BJ (cell line): ENCODE results near the gene LIPA. TPM values are rescaled to one million over a fixed set of nuclear protein-coding genes. Genes with fewer than 3 reads are reported as not detected.
"Not testable (repeated sequence)": the region's sequence is repeated elsewhere in the genome, so short reads cannot be mapped to it uniquely, and the experiment has no call there.

ENCODE experiments used
- CTCF ChIA-PET: fragments of 350-600 bp; formaldehyde crosslinking; extraction: SDS; loops from one replicate; lab custom pipeline; 2021; ENCODE audit warnings: antibody characterized with exemption, inconsistent platforms; lab: Yijun Ruan, JAX
- POLR2A ChIA-PET: fragments of 300-600 bp; sonication (Branson Sonifier 250); formaldehyde crosslinking; extraction: SDS; loops from one replicate; lab custom pipeline; 2021; ENCODE audit warnings: antibody characterized with exemption; lab: Charles Lee
- DNase-seq: peaks from one replicate; pipeline ENCODE4 v3.0.0-alpha.2; 2011; ENCODE audit warnings: low read depth
- H3K27me3 ChIP-seq: 2 replicates; pipeline ENCODE4 v1.6.0; 2011; ENCODE audit warnings: low read length; ENCODE audit not compliant: control insufficient read depth, insufficient read depth
- H3K36me3 ChIP-seq: 2 replicates; pipeline ENCODE4 v1.5.1; 2011; ENCODE audit warnings: low read length; ENCODE audit not compliant: control insufficient read depth, insufficient read depth
- H3K4me3 ChIP-seq: 2 replicates; pipeline ENCODE4 v1.5.1; 2011; ENCODE audit warnings: low read depth, mild to moderate bottlenecking, control low read depth, low read length
- polyA plus RNA-seq: library from polyadenylated mRNA; depleted of rRNA; stranded (reverse); fragments of >200 nt; gene quantifications from 2 replicates; pipeline ENCODE4 v1.2.3, GENCODE V29; 2011
- TF ChIP-seq, protein P1 (sequence below): IDR thresholded peaks from 2 replicates; pipeline ENCODE4 v1.5.1; 2011; ENCODE audit warnings: low read depth, mild to moderate bottlenecking, control low read depth, inconsistent platforms, low read length, moderate library complexity; ENCODE audit not compliant: insufficient read depth

LIPA gene
- polyA plus RNA-seq, 1 experiment, result 80.3 TPM

DNA sequence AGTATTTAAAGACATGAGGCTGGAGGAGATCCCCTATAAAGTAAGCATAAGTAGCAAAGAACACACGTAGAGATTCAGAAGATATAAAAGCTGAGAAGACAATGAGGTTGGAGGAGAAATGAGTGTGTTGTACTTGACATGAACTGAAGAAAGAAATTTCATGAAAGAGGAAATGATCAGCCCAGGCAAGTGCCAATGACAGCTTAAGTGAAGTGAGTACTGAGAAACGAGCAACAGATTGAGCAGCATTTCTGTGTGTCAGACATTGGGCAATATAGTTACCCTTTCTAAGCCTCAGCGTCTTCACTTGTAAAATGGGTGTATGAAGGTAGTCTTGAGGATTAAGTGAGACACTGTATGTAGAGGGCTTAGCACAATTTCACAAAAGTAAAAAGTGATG is 4.8 kb upstream of the LIPA start:
- H3K4me3 ChIP-seq, result no peak overlapping the region
- H3K36me3 ChIP-seq, result no peaks in the 10 kb centered on the region
- TF ChIP-seq, protein P1, sequence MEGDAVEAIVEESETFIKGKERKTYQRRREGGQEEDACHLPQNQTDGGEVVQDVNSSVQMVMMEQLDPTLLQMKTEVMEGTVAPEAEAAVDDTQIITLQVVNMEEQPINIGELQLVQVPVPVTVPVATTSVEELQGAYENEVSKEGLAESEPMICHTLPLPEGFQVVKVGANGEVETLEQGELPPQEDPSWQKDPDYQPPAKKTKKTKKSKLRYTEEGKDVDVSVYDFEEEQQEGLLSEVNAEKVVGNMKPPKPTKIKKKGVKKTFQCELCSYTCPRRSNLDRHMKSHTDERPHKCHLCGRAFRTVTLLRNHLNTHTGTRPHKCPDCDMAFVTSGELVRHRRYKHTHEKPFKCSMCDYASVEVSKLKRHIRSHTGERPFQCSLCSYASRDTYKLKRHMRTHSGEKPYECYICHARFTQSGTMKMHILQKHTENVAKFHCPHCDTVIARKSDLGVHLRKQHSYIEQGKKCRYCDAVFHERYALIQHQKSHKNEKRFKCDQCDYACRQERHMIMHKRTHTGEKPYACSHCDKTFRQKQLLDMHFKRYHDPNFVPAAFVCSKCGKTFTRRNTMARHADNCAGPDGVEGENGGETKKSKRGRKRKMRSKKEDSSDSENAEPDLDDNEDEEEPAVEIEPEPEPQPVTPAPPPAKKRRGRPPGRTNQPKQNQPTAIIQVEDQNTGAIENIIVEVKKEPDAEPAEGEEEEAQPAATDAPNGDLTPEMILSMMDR, result no peak
- POLR2A ChIA-PET, result no interaction called here
- CTCF ChIA-PET, result interaction anchor here (1.2 to 1.7 kb wide), 3 partner anchors 25 to 113 kb away, joined by 3 to 8 read pairs (median 3); no protein-coding TSS in a partner anchor
- DNase-seq, result no peak
- no peaks in the 10 kb centered on the region for H3K27me3 ChIP-seq

DNA sequence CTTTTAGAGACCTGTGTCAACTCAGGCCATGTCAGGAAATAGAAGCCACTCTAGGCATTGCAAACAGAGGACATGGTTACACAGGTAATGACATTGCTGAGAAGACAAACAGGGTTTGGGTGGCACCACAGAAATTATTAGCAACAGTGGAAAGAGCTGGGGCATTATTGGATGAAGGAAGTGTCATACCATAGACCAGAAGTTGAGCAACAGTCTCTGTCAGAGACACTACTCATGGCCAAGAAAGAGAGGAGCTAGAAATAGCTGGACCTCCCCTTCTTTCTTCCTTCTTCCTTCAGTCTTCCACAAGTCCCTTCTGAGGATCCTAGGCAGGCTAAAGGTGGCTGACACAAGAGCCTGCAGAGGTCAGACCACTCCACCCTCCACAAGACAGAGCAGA is 4.2 kb upstream of the LIPA start:
- Histone ChIP-seq H3K4me3 (no peak overlapping the region), H3K36me3 (no peaks in the 10 kb centered on the region), H3K27me3 (no peaks in the 10 kb centered on the region)
- ChIA-PET POLR2A (no interaction called here), CTCF (interaction anchor here (1.2 to 1.7 kb wide), 3 partner anchors 25 to 114 kb away, joined by 3 to 8 read pairs (median 3); no protein-coding TSS in a partner anchor)
- no peak for DNase-seq
- TF ChIP-seq, protein P1, result no peak

DNA sequence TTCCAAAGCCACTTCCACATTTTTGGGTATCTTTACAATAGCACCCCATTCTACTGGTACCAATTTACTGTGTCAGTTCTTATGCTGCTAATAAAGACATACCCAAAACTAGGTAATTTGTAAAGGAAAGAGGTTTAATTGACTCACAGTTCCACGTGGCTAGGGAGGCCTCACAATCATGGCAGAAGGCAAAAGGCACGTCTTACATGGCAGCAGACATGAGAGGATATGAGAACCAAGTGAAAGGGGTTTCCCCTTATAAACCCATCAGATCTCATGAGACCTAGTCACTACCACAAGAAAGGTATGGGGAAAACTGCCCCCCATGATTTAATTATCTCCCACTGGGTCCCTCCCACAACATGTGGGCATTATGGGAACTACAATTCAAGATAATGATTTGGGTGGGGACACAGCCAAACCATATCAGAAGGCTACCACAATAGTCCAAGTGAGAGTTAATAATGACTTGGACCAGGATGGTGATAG is 3.6 kb upstream of the LIPA start:
- H3K36me3 ChIP-seq, POLR2A ChIA-PET, DNase-seq, H3K4me3 ChIP-seq, H3K27me3 ChIP-seq: not testable (repeated sequence)
- CTCF ChIA-PET, result interaction anchor here (1.4 to 1.7 kb wide), 2 partner anchors 37 to 114 kb away, joined by 3 to 8 read pairs; no protein-coding TSS in a partner anchor

DNA sequence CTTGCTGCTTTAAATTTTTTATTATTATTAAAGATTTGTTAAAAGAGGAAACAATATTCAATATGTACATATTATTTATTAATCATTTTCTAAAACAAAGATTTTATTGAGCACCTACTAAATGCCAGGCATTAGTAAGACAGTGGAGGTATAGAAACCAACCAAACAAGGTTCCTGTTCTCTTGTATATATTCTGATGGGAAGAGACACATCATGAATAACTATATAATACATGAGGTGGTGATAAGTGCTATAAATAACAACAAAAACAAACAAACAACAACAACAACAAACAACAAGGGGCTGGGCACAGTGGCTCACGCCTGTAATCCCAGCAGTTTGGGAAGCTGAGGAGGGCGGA is 630 bp upstream of the LIPA start:
- no peak overlapping the region for H3K4me3 ChIP-seq
- POLR2A ChIA-PET, result no interaction called here
- CTCF ChIA-PET, result interaction anchor here (0.7 to 2.1 kb wide), 5 partner anchors 35 to 312 kb away, joined by 3 to 14 read pairs (median 4); no protein-coding TSS in a partner anchor

DNA sequence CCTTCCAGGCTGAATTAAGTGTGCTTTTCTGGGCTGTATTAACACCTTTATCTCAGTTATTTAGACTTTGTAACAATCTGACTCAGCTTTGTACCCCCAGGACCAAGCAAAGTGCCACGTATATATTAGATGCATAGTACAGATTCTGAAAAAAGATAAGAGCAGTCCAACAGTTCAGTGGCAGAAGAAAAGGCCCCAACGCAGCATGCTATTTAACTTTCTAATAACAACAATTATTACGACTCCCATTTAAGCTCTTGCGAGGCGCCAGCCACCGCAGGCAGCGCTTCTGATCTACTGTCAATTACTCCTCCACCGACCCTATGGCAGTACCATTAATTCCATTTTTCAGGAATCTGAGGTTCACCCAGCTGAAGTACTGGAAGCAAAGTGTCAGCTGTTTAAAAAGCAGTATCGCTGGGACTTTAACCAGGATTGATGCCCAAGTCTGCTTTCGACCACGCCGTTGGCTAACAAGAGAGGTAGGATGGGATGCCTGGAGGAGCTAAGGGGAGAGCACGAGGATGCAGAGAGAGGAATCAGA is 638 bp downstream of the LIPA start:
- ChIA-PET CTCF (interaction anchor here (0.7 to 2.1 kb wide), 6 partner anchors 9 to 314 kb away, joined by 3 to 14 read pairs (median 4); partner anchors contain the start of gene IFIT1), POLR2A (interaction anchor here (0.6 kb wide), 1 partner anchor 1501 kb away, joined by 5 read pairs; no protein-coding TSS in a partner anchor)
- DNase-seq, result no peak

More for the DNA sequence above, 630 bp upstream of the LIPA start:
- Histone ChIP-seq H3K36me3 (no peaks in the 10 kb centered on the region), H3K27me3 (no peaks in the 10 kb centered on the region)
- no peak for DNase-seq
- TF ChIP-seq, protein P1, result no peak

More for the DNA sequence above, 638 bp downstream of the LIPA start:
- TF ChIP-seq, protein P1, result no peak
- no peaks in the 10 kb centered on the region for H3K36me3 ChIP-seq
- no peaks in the 10 kb centered on the region for H3K27me3 ChIP-seq
- peak overlapping the region; percentile 92 for H3K4me3 ChIP-seq
